ENCODE measurements around the gene RAD51B.

DNA sequence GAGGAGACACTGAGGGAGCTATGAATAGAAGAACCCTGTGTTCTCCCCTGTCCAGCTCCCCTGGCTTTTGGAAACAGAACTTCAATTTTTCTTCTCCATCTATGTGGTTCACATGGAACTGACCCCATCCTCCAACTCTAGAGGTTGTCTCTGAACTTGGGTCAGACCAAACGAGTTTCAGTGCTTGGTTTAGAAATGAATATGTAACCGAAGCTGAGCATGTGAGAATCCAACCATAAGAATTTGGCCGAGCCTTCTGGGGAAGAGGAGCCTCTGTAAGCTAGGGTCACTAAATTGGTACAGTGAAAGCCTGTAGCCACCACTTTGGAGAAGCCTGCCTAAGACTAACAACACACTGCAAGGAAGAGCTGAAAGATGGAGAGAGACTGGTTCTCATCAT lies 508.9 kb downstream of the RAD51B start:
- TF ChIP-seq, protein P1, sequence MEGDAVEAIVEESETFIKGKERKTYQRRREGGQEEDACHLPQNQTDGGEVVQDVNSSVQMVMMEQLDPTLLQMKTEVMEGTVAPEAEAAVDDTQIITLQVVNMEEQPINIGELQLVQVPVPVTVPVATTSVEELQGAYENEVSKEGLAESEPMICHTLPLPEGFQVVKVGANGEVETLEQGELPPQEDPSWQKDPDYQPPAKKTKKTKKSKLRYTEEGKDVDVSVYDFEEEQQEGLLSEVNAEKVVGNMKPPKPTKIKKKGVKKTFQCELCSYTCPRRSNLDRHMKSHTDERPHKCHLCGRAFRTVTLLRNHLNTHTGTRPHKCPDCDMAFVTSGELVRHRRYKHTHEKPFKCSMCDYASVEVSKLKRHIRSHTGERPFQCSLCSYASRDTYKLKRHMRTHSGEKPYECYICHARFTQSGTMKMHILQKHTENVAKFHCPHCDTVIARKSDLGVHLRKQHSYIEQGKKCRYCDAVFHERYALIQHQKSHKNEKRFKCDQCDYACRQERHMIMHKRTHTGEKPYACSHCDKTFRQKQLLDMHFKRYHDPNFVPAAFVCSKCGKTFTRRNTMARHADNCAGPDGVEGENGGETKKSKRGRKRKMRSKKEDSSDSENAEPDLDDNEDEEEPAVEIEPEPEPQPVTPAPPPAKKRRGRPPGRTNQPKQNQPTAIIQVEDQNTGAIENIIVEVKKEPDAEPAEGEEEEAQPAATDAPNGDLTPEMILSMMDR (IDR thresholded peaks at IDR 0.05): no peak
- TF ChIP-seq POLR2A (IDR thresholded peaks at IDR 0.05) (no peak), POLR2AphosphoS5 (IDR thresholded peaks at IDR 0.05) (no peak), EP300 (IDR thresholded peaks at IDR 0.05) (no peak)
